ENCODE data around the gene HRH3.

HRH3 gene

DNA sequence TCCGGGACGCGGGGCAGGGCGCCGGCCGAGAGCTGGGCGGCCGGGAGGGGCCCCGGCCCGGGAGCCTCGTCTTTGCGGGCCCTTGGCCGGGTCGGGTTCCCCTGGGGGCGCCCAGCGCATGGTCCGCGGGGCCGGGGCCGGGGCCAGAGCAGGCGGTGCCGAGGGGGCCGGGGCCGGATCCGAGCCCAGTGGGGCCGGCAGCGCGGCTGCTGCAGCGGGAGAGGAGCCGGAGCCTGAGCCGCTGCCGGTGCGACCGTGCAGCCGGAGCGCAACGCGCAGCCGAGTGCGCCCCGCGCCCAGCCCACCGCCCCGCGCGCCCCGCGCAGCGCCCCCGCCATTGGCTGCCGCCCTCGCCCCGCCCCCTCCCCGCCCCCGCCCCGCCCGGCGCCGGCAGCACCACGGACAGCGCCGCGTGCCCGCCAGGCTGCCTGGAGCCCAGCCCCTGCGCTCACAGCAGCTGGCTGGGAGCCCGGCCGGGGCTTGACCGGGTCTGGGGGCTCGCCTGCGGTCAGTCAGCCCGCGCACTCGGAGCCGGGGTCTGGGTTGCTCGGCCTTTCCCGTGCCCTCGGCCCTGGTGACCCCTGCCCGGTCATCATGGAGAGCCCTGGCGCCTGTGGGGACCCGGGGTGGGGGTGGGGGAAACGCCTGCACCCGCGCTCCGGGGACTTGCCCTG, at the start of gene HRH3:
Gene HRH3 (minus strand): TSS at position 287 of the 674 bp plus-strand sequence. CDS start 308 bp downstream, outside the sequence.
- peak; percentile 41 for DNase-seq

DNA sequence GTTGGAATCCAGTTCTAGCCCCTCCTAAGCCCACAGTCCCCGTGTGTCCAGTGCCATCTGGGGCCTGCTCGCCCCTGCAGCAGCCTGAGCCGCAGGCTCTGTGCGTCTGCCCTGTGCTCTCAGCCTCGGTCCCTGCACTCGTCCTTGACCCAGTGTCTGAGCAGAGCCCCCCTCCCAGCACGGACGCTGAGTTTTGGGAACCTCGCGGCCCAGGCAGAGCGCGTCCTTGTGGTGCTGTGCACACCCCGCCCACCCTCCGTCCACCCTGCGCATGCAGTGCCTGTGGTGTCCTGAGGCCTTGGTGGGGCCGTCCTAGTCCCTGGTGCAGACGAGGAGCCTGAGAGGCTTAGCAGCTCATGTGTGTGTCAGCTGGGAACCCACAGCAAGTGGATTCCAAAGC, 49.8 kb upstream of the HRH3 start:
- no peak for DNase-seq

DNA sequence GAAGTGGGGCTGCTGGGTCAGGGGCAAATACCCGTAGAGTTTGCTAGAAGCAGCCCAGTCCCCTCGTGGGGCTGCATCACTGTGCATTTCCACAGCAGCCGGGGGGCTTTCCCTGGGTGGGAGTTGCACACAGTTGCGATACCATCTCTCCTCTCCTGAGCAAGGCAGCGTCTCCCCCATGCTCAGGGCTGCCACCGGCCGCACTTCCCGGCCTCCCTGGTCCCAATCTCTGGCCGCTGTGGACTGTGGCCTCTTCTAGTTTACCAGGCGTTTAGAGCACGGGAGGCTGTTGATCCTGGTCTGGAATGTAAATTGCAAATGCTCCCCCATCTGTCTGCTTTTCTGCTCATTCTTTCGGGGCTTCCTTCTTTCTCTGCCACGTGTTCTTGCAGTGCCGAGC, 49.3 kb upstream of the HRH3 start:
- no peak for DNase-seq

DNA sequence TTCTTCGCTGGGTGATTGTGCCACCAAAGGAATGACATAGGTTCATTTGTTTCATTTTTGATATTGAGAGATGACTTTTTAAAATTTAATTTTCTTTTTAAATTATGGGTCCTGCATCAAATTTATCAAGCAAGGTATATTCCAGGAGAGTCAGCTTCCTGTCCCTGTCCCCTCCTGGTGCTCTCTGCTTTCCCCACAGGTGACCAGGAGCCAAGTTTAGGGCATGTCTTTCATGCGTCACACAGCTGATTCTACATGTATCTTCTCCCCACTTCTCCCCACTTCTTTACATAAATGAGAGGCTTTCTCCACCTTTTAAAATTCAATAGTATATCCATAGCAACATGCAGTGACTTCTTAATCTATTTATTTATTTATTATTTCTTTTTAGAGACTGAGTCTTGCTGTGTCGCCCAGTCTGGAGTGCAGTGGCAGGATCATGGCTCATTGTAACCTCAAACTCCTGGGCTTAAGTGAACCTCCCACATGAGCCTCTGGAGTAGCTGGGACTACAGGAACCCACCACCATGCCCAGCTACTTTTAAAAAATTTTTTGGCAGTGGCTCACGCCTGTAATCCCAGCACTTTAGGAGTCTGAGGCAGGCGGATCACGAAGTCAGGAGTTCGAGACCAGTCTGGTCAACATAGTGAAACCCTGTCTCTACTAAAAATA, 48.3 kb upstream of the HRH3 start:
- no peak for DNase-seq

DNA sequence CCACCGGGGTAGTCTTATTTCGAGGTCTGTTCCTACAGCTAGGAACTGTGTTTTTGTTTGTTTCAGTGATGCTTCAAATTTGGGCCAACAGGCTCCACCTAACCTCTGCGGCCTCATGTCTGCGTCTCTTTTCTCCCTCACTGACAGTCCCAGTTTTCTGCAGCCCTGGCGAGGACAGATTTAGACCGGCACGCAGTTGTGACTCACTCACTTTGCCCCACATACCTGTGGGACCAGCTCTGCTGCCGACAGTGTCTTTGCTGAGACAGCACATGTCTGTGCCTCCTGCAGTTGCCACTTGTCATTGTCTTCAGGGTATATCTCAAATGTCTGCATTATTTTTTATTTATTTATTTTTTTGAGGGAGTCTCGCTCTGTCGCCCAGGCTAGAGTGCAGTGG, 47.5 kb upstream of the HRH3 start:
- DNase-seq = no peak

DNA sequence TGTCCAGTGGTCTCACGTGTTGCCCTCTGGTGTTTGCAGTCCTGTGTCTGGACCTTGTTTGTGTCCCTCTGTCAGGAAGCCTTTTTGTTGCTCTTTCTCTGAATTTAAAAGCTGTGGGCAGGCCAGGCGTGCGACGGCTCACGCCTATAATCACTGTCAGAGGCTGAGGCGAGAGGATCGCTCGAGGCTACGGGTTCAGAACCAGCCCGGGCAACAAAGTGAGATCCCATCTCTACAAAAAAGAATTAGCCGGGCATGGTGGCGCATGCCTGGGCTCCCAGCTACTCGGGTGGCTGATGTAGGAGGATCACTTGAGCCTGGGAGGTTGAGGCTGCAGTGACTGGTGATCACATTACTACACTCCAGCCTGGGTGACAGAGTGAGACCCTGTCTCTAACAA, 46.8 kb upstream of the HRH3 start:
- no peak for DNase-seq

DNA sequence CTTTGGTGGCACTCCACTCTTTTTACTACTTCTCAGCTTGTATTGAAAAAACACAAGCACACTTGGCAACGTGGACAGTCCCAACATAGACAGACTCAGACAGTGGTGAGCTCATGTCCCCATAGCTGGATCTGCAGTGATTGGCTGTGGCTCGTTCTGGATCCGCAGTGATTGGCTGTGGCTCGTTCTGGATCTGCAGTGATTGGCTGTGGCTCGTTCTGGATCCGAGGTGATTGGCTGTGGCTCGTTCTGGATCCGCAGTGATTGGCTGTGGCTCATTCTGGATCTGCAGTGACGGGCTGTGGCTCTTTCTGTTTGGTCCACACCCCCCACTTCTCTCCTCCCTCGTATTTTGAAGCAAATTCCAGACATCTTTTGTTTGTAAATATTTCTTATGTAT, 46.3 kb upstream of the HRH3 start:
- no peak for DNase-seq

DNA sequence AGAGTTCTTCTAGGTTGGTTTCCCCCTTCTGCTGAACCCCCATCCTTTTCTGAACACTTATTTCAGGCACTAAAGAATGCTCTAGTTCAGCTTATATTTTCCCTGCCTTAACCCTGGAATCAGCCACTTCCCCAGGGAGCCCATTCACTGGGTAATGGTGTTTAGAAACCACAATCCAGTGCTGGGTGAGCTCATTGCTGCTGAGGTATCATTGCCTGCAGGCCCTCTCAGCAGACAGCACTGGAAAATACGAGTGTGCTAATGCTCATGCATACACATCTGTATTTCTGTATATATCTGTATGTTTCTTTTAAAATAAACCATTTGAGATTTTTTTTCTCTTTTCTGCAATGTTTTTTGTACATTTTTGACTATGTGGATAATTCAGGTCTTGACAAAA, 45.3 kb upstream of the HRH3 start:
- DNase-seq = no peak

DNA sequence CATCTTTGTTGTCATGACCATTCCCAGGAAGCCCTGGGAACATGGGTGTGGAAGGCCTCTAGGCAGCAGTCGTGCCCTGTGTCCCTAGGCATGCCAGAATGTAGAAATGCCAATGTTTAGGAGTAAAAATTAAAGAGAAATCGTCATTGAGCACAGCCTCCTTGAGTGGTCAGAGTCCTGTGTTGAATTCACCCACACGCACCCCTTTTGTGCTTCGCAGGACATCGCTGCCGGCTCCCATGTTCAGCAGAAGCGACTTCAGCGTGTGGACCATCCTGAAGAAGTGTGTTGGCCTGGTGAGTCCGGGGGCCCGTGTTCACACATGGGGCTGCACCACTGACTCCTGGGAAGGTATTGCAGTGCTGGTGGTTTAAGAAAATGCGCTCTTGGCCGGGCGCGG, 43.3 kb upstream of the HRH3 start:
- no peak for DNase-seq

DNA sequence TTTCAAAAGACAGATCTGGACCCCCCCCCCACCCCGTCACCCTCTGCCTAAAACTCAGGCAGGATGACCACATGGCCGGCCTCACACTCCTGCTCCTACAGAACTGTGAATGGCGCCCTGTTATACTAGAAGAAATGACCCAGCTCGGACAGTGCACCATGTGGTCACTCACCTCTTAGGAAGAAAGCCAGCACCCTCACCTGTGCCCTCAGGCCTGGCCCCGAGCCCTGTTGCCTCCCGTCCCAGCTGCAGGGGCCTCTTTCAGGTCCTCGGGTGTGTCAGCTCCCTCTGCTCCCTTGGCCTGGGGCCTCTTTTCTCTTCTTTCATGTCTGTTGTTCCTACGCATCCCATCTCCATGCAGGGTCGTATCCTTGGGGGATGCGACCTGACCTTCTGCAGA, 42.0 kb upstream of the HRH3 start:
- DNase-seq = no peak

DNA sequence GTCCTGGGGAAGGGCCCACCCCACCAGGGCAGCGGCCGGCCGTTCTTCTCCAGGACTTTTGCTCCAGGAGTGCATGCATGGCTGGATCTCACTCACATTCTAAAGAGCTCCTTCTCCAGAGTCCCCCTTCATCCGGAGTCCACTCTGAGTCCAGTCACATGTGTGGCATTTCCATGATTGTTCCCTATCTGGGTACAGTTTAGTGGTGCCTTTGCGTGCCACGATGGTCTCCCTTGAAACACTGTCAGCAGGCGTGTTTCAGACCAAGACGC, 39.2 kb upstream of the HRH3 start:
- DNase-seq = no peak

DNA sequence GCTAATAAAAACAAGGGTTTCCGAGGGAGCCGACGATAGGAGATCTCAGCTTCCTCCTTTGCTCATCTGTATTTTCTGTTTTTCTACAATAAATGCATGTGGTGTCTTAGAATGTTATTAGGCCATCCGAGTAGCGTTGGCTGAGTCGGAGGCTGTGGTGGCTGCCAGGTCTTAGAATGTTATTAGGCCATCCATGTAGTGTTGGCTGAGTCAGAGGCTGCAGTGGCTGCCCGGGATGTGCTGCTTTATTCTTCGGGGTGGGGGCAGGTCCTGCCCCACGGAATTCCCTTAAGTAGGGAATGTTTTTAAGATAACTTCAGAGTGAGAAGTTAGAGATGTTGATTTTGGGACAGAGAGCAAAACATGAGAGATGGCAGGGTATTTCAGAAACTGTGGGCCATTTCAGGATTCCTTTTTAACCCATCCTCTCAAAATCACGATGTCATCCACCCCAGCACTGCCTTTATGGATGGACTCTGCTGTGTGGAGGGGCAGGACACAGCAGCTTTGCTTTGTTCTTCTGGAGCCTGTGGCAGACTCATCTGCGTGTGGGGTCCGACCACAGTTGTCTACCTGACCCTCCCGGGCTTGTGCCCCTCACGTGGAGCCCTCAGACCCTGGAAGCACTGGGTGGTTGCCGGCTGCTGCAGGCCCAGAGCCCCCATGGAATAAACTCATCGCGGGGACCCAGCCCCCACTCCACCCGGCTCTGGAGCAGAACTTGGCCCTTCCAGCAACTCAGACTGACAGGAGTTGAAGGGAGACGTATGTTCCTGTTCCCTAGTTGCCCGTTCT, 38.6 kb upstream of the HRH3 start:
- no peak for DNase-seq

DNA sequence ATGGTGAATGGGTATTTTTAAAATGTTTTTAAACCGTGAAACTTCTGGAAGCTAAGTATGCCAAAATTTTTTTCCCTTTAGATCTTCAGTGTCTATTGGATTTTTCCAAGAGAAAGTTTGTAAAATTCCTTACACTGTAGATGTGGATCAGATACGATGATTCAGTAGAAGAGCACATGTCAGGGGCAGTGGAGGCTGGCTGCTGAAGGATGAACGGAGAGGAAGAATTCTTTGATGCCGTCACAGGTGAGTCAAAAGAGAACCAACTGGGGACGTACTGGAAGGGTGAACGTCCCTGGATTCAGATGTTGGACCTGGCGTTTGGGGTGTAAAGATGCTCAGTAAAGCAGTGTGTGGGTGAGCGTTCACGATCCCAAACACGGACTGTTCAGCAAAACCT, 35.9 kb upstream of the HRH3 start:
- DNase-seq = no peak

DNA sequence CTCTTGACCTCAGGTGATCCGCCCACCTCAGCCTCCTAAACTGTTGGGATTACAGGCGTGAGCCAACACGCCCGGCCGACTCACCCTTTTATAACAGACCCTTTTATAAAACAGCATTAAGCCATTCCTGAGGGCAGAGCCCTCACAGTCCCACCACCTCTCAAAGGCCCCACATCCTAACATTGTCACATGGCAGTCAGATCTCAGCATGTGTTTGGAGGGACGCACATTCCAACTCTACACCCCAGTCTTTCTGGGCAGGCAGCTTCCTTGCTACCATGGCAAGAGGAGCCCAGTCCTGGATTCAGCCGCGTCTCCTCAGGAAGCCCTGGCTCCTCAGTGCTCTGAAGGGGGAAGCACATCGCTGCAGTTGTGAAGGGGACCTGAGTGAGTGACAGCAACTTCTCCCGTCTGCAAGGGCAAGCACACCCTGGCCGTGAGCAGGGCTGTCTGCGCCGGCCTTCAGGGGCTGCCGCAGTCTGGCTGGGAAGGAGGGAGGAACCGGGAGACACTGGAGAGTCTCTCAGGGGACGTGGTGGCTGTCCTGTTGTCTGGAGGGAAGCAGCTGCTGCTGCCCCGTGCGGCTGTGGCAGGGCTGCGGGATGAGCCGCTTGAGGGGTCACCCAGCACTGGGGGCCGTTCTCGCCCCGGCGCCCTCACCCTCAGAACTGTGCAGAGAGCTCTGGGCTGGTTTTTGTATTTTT, 34.1 kb upstream of the HRH3 start:
- DNase-seq = no peak

DNA sequence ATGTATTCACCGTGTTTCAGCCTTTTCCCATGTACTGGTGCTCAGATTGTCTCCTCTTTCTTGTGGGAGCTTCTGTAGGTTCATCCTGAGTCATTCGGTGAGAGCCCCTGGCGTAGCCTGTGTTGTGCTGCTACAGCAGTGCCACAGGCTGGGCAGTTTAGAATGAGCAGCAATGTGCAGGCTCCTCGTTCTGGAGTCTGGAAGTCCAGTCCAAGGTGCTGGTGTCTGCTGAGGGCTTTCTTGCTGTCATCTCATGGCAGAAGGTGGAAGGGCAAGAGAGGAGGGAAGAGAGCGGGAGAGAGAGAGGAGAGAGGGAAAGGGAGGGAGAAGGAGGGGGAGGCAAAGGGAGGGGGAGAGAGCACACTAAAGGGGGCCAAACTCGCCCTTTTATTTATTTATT, 33.3 kb upstream of the HRH3 start:
- no peak for DNase-seq

DNA sequence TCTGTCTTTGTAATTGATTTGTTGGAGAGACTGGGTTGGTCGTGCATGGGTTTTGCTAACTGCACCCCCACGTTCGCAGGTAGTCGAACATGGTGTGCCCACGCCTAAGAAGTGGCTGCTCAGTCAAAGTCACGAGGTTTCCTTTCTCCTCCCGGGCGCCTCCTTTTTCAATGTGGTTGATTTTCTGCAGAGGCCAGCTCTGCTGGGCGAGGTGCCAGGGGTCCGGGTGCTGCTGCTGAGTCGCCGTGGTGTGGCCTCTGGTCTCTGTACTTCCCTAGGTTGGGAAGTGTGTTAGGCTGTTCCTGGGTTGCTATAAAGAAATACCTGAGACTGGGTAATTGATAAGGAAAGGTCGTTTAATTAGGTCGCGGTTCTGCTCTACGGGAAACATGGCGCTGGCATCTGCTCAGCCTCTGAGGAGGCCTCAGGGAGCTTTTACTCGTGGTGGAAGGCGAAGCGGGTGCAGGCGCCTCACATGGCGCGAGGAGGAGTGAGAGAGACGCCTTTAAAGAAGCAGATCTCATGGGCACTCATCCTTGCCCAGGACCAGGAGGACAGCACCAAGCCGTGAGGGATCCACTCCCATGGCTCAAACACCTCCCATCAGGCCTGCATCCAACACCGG, 32.4 kb upstream of the HRH3 start:
- DNase-seq = no peak

DNA sequence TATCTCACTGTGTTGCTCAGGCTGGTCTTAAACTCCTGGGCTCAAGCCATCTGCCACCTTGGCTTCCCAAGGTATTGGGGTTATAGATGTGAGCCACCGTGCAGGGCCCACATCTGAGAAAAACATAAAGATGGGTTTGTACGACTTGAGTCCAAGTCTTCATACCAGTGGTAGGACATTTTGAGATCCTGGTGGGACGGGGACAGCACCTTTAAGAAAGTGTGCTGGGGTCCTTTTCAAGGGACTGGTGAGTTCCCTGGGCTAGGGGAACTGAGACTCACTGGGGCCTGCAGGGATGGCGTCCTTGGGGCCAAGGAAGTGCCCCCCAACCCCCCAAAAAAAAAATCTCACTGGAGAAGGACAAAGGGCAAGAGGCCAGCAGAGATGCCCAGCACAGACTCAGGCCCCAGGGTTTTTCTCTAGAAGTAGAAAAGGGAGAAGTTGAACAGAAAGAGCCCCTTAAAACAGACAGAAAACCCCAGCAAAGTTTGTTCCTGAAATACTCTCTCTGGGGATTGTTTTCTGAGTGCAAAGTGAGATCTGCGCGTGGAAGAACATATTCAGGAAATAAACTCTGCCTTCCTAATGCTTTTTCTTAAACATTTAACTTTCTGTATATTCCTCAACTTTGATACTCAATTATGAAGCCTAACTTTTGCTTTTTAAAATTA, 28.9 kb upstream of the HRH3 start:
- DNase-seq = no peak

DNA sequence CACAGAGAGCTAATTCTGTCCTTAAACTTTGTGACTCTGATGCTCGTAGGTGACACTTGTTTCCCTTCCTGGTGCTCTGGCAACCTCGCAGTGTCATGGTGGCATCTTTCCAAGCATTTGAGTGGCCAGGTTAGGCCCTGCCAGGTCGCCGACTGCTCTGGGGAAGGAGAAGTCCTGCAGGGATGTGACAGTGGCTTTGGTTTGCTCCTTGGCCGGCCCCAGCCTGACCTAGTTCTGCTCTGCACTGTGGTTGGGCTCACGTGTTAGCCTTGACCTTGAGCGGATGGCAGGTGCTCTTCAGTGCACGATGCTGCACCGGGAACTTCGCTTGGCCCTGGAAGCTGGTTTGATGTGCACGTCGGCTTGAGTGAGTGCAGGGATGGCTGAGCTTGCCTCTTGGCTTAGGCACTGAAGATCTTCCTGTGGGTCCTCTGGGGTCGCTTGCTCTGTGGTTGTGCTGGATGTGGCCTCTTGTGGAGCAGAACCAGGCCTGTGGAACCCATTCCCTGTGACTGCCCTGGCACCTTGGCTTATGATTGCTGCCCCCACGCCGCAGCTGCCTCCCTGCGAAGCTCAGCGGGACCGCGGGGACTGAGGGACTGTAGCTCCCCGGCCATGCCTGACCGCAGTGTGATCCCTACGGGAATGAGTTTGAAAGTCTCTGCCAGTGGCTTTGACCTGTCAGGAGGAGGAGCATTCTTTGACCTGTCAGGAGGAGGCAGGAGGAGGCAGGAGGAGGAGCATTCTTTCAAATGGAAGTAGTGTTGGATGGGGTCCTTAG, 27.0 kb upstream of the HRH3 start:
- DNase-seq = no peak

DNA sequence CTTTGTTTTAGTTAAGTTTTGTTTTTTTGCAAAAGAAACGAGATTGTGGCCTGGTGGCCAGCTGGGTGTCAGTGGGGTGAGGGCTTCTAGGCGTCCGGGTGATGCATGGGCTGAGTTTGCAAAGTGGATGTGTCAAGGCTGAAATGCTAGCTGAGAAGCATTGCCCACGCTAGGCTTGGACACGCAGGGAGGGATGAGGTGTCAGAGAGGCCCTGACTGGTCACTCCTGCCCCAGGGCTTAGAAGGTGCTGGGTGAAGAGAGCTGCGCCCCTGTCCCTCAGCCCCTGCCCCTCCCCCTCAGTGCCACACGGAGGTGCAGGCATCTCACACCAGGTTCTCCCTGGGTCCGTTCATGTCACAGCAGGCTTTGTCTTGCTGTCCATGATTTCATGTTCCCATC, 26.4 kb upstream of the HRH3 start:
- no peak for DNase-seq

DNA sequence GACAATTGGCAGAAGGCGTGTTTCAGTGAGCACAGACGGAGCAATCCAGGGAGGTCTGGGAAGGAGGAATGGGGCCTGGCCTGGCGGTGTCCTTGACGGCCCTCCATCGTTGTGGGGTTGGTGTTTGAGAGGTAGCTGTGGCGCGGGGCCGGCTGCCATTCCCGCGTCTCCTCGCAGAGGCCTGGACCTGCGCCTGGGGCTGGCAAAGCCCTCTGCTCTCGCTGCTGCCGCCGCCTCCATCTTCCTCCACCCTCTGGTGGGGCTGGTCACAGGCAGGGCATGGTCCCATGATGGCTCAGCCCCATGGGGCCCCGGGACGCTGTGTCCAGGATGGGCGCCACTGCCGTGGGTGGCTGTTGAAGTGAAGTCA, 25.8 kb upstream of the HRH3 start:
- DNase-seq = no peak

DNA sequence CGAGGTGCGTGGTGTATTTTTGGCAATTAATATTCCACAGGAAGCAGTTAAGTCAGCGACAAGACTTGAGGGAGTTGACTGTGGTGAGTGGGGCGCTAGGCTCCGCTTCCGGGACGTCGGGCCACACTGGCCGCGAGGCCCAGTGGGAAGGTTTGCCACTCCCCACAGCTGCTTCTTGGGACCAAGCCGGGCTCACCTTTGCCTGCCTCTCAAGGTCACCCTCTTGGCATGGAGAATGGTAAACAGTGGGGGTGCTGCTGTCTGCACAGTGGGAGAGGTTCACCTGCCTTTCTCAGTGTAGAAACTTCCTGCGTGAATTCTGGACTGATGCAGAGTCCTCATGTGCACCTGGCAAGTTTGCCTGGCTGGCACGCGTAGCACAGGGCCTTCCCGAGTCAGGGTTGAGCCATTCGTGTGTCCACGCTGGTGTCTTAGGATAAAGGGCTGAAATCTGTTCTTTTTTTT, 24.6 kb upstream of the HRH3 start:
- no peak for DNase-seq

Measured in activated CD4-positive, alpha-beta T cell treated with anti-CD3 and anti-CD28 coated beads, Interleukin-2, Interleukin-6, amounts not matched to agents 100 ng/mL and 50 ng/mL, durations not matched to agents 16 hours and 8 hours (primary cell).